Activated CD8-positive, alpha-beta memory T cell treated with anti-CD3 and anti-CD28 coated beads, Interleukin-2, amount 10 ng/mL, durations not matched to agents 7 days and 5 days (primary cell): ENCODE measurements around the gene NLRC5. TPM values are rescaled to one million over a fixed set of nuclear protein-coding genes. Genes with fewer than 3 reads are reported as not detected.

Experiments used
- ATAC-seq: fragments of 150-1000 bp; cut with Tn5 transposase; one replicate; pipeline ENCODE4 v1.10.0; 2021; ENCODE audit warnings: moderate library complexity
- CTCF ChIA-PET: fragments of 350-600 bp; sonication (Branson Sonifier 250); formaldehyde crosslinking; loops from one replicate; lab custom pipeline; 2021; ENCODE audit warnings: antibody characterized with exemption; lab: Charles Lee
- DNase-seq: peaks from one replicate; pipeline ENCODE4 v3.0.0-alpha.2; 2020
- H3K27ac Mint-ChIP-seq: one replicate; pipeline ENCODE4 v1.8.0; 2021; ENCODE audit warnings: mild to moderate bottlenecking, mixed read lengths
- H3K27me3 Mint-ChIP-seq: one replicate; pipeline ENCODE4 v1.8.0; 2021; ENCODE audit warnings: mixed read lengths
- H3K36me3 Mint-ChIP-seq: one replicate; pipeline ENCODE4 v1.8.0; 2021; ENCODE audit warnings: mild to moderate bottlenecking, mixed read lengths
- H3K4me1 Mint-ChIP-seq: one replicate; pipeline ENCODE4 v1.8.0; 2021; ENCODE audit warnings: mixed read lengths
- H3K4me3 Mint-ChIP-seq: one replicate; pipeline ENCODE4 v1.8.0; 2021; ENCODE audit warnings: mild to moderate bottlenecking, moderate library complexity, mixed read lengths
- H3K9me3 Mint-ChIP-seq: one replicate; pipeline ENCODE4 v1.8.0; 2022; ENCODE audit warnings: low read depth, mixed read lengths
- total RNA-seq, 2 experiments: library from RNA; stranded (reverse); gene quantifications; one replicate each; pipeline ENCODE4 v1.2.3, GENCODE V29; 2021

Gene NLRC5
- total RNA-seq, 2 experiments from 2014 or later, result 156 to 287 TPM

- CTCF ChIA-PET, result interaction anchor here (0.7 to 1.8 kb wide), 3 partner anchors 13 to 61 kb away, joined by 3 to 5 read pairs (median 3); no protein-coding TSS in a partner anchor
- Mint-ChIP-seq H3K4me1 (peaks cover 73% of the 10 kb centered on the region), H3K9me3 (no peaks in the 10 kb centered on the region), H3K27ac (no peak overlapping the region), H3K27me3 (no peaks in the 10 kb centered on the region), H3K4me3 (no peak overlapping the region), H3K36me3 (peaks cover 73% of the 10 kb centered on the region)
- ATAC-seq (no peak), DNase-seq (no peak)
Measured at GRCh38 chr16:57025941-57026777, 36.8 kb downstream of the NLRC5 start.

DNA sequence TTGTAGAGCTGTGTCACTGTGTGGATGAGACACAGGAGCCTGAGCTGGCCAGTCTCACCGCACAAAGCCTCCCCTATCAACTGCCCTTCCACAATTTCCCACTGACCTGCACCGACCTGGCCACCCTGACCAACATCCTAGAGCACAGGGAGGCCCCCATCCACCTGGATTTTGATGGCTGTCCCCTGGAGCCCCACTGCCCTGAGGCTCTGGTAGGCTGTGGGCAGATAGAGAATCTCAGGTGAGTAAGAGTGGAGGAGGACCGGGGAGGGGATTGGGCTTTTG, 37.4 kb downstream of the NLRC5 start:
- no peak overlapping the region for H3K4me3 Mint-ChIP-seq
- no peaks in the 10 kb centered on the region for H3K9me3 Mint-ChIP-seq
- peaks cover 73% of the 10 kb centered on the region for H3K36me3 Mint-ChIP-seq
- ATAC-seq (no peak), DNase-seq (no peak)
- H3K27me3 Mint-ChIP-seq, result no peaks in the 10 kb centered on the region
- no peak overlapping the region for H3K27ac Mint-ChIP-seq
- H3K4me1 Mint-ChIP-seq, result peaks cover 72% of the 10 kb centered on the region
- CTCF ChIA-PET, result interaction anchor here (0.7 to 1.8 kb wide), 3 partner anchors 13 to 62 kb away, joined by 3 to 5 read pairs (median 3); no protein-coding TSS in a partner anchor

DNA sequence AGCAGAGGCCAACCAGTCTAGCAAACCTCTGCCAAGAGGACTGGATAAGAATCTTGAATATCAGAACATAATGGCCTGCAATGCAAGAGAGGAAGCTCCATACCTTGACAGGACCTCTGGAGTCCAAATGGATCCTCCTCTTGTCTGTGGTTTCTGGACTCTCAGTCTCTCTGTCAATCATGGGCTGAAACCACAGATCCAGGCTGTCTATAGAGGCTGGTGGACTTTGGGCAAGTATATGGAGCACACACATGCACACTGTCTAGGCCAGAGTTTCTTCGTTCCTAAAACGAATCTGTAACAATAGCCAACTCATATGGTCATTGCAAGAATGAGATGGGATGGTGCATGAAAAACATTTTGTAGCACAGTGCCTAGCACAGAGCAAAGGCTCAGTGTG, 37.7 kb downstream of the NLRC5 start:
- no peaks in the 10 kb centered on the region for H3K27me3 Mint-ChIP-seq
- CTCF ChIA-PET, result interaction anchor here (0.7 to 1.8 kb wide), 5 partner anchors 13 to 62 kb away, joined by 3 to 5 read pairs (median 3); no protein-coding TSS in a partner anchor
- no peak overlapping the region for H3K4me3 Mint-ChIP-seq
- H3K4me1 Mint-ChIP-seq, result peaks cover 68% of the 10 kb centered on the region
- no peaks in the 10 kb centered on the region for H3K9me3 Mint-ChIP-seq
- DNase-seq, result no peak
- peaks cover 73% of the 10 kb centered on the region for H3K36me3 Mint-ChIP-seq
- no peak for ATAC-seq
- peak overlapping the region; percentile 21 for H3K27ac Mint-ChIP-seq

- CTCF ChIA-PET, result interaction anchor here (0.8 to 1.8 kb wide), 4 partner anchors 14 to 64 kb away, joined by 3 to 5 read pairs (median 4); no protein-coding TSS in a partner anchor
- Mint-ChIP-seq H3K27me3 (no peaks in the 10 kb centered on the region), H3K4me3 (no peak overlapping the region), H3K36me3 (peaks cover 67% of the 10 kb centered on the region), H3K9me3 (no peaks in the 10 kb centered on the region), H3K4me1 (peaks cover 60% of the 10 kb centered on the region), H3K27ac (peak overlapping the region; percentile 19)
- no peak for ATAC-seq
- DNase-seq, result no peak
Measured at GRCh38 chr16:57028086-57028485, 38.7 kb downstream of the NLRC5 start.

GRCh38 chr16:57029161-57030160, 40.1 kb downstream of the NLRC5 start:
- H3K4me3 Mint-ChIP-seq, result no peak overlapping the region
- CTCF ChIA-PET, result interaction anchor here (1.6 kb wide), 1 partner anchor 64 kb away, joined by 4 read pairs; no protein-coding TSS in a partner anchor
- ATAC-seq (no peak), DNase-seq (no peak)
- no peak overlapping the region for H3K27ac Mint-ChIP-seq
- H3K4me1 Mint-ChIP-seq, result peaks cover 50% of the 10 kb centered on the region
- H3K36me3 Mint-ChIP-seq, result peaks cover 71% of the 10 kb centered on the region
- H3K9me3 Mint-ChIP-seq, result no peaks in the 10 kb centered on the region
- H3K27me3 Mint-ChIP-seq, result no peaks in the 10 kb centered on the region

DNA sequence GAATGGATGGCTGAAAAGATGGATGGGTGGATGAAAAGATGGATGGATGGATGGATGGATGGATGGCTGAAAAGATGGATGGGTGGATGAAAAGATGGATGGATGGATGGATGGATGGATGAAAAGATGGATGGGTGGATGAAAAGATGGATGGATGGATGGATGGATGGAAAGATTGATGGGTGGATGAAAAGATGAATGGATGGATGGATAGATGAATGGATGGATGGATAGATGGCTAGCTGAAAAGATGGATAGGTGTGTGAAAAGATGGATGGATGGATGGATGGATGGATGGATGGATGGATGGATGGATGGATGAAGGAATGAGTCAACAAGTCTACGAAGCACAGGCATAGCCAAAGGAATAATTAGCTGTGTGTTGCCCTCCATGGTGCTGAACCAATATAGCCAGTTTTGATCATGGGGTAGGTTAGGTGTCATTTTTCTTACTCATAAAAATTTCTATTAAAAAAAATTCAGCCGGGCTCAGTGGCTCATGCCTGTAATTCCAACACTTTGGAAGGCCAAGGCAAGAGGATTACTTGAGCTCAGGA, 41.1 kb downstream of the NLRC5 start:
- CTCF ChIA-PET, result interaction anchor here (0.6 to 1.6 kb wide), 4 partner anchors 9 to 1123 kb away, joined by 3 to 4 read pairs (median 4); no protein-coding TSS in a partner anchor
- peaks cover 74% of the 10 kb centered on the region for H3K36me3 Mint-ChIP-seq
- H3K4me3 Mint-ChIP-seq, result no peak overlapping the region
- ATAC-seq (no peak), DNase-seq (no peak)
- H3K4me1 Mint-ChIP-seq, result peaks cover 50% of the 10 kb centered on the region
- H3K27me3 Mint-ChIP-seq, result no peaks in the 10 kb centered on the region
- no peaks in the 10 kb centered on the region for H3K9me3 Mint-ChIP-seq
- H3K27ac Mint-ChIP-seq, result no peak overlapping the region

DNA sequence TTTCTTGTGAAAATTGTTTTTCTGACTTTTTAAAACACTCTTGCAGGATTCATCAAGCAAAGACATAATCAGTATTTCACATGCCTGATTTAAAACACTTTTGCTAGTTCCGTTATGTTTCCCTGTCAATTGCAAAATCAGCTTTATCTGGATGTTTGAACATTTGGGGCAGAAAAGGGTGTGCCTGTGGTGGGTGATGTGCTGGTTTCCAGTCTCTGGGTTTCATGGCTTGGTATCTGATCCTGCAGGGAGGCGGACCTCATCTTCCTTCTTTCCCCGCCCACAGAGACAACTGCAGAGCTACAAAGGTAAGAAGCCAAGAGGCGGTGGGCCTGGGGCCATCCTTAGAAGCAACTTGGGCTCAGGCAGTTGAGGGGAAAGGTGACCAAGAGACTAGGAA, 41.8 kb downstream of the NLRC5 start:
- no peak for ATAC-seq
- peaks cover 71% of the 10 kb centered on the region for H3K36me3 Mint-ChIP-seq
- CTCF ChIA-PET, result interaction anchor here (1.2 to 1.6 kb wide), 4 partner anchors 8 to 67 kb away, joined by 3 to 4 read pairs (median 4); no protein-coding TSS in a partner anchor
- no peak overlapping the region for H3K4me3 Mint-ChIP-seq
- no peak overlapping the region for H3K27ac Mint-ChIP-seq
- no peak for DNase-seq
- H3K4me1 Mint-ChIP-seq, result peaks cover 57% of the 10 kb centered on the region
- no peaks in the 10 kb centered on the region for H3K27me3 Mint-ChIP-seq
- H3K9me3 Mint-ChIP-seq, result no peaks in the 10 kb centered on the region

- H3K27me3 Mint-ChIP-seq, result no peaks in the 10 kb centered on the region
- no peak for DNase-seq
- H3K4me1 Mint-ChIP-seq, result peaks cover 65% of the 10 kb centered on the region
- no peak overlapping the region for H3K27ac Mint-ChIP-seq
- CTCF ChIA-PET, result interaction anchor here (0.9 to 1.3 kb wide), 2 partner anchors 62 to 68 kb away, joined by 3 to 4 read pairs; no protein-coding TSS in a partner anchor
- no peaks in the 10 kb centered on the region for H3K9me3 Mint-ChIP-seq
- H3K4me3 Mint-ChIP-seq, result no peak overlapping the region
- peaks cover 70% of the 10 kb centered on the region for H3K36me3 Mint-ChIP-seq
- ATAC-seq, result no peak
Measured at GRCh38 chr16:57032346-57032745, 43.0 kb downstream of the NLRC5 start.

DNA sequence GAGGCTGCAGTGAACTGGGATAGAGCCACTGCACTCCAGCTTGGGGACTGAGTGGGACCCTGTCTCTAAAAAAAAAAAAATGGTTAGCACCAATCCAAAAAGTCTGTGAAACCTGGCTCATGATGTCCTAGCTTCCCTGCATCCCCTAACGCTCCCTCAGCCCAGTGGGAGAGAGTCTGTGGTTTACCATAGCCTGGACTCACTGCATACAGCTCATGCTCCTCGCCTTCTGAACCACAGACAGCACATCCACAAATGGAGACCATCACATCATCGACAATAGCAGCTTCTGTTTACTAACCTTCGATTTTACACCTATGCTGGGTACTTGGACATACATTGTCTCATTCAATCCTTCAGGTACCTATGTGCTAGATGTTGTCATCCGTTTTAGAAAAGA, 43.6 kb downstream of the NLRC5 start:
- Mint-ChIP-seq H3K27ac (no peak overlapping the region), H3K27me3 (no peaks in the 10 kb centered on the region), H3K4me1 (peaks cover 64% of the 10 kb centered on the region), H3K36me3 (peaks cover 71% of the 10 kb centered on the region), H3K9me3 (no peaks in the 10 kb centered on the region), H3K4me3 (no peak overlapping the region)
- no peak for DNase-seq
- CTCF ChIA-PET, result interaction anchor here (0.9 to 1.6 kb wide), 2 partner anchors 9 to 69 kb away, joined by 4 to 5 read pairs; no protein-coding TSS in a partner anchor
- no peak for ATAC-seq

DNA sequence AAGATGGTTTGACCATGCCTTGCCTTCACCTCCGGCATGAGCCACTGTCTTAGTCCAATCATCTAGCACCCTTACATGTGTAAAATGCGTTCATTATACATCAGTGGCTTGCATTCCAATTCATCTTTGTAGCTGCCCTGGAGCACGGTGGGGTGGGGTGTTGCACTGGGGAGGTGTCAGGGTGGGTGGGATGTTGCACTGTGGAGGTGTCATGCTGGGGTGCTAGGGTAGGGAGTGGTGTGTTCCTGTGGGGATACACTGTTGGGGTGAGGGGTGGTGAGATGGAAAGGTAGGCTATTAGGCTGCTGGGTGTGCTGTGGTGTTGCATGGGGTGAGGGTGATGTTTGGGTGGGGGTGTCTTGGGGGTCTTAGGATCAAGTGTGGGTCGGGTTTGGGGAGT, 47.0 kb downstream of the NLRC5 start:
- peaks cover 68% of the 10 kb centered on the region for H3K4me1 Mint-ChIP-seq
- H3K27ac Mint-ChIP-seq, result peak overlapping the region; percentile 97
- CTCF ChIA-PET, result interaction anchor here (0.6 to 7.0 kb wide), 3 partner anchors 13 to 142 kb away, joined by 3 to 74 read pairs (median 4); no protein-coding TSS in a partner anchor
- ATAC-seq (no peak), DNase-seq (no peak)
- H3K4me3 Mint-ChIP-seq, result no peak overlapping the region
- H3K27me3 Mint-ChIP-seq, result no peaks in the 10 kb centered on the region
- H3K36me3 Mint-ChIP-seq, result peaks cover 73% of the 10 kb centered on the region
- no peaks in the 10 kb centered on the region for H3K9me3 Mint-ChIP-seq

GRCh38 chr16:57036945-57037344, 47.6 kb downstream of the NLRC5 start:
- peak overlapping the region; percentile 97 for H3K27ac Mint-ChIP-seq
- H3K27me3 Mint-ChIP-seq, result no peaks in the 10 kb centered on the region
- peaks cover 68% of the 10 kb centered on the region for H3K36me3 Mint-ChIP-seq
- H3K4me1 Mint-ChIP-seq, result peaks cover 70% of the 10 kb centered on the region
- CTCF ChIA-PET, result interaction anchor here (1.0 to 7.0 kb wide), 2 partner anchors 14 to 71 kb away, joined by 4 to 74 read pairs; no protein-coding TSS in a partner anchor
- H3K9me3 Mint-ChIP-seq, result no peaks in the 10 kb centered on the region
- no peak for ATAC-seq
- H3K4me3 Mint-ChIP-seq, result no peak overlapping the region
- DNase-seq, result no peak

GRCh38 chr16:57038166-57038565, 48.8 kb downstream of the NLRC5 start:
- H3K36me3 Mint-ChIP-seq, result peaks cover 74% of the 10 kb centered on the region

More at GRCh38 chr16:57038166-57038565, 48.8 kb downstream of the NLRC5 start:
- CTCF ChIA-PET, result interaction anchor here (0.9 to 7.0 kb wide), 5 partner anchors 30 to 72 kb away, joined by 3 to 74 read pairs (median 4); partner anchors contain the start of gene NLRC5
- no peak for ATAC-seq
- Mint-ChIP-seq H3K4me3 (no peak overlapping the region), H3K27me3 (no peaks in the 10 kb centered on the region), H3K27ac (peak overlapping the region; percentile 97), H3K9me3 (no peaks in the 10 kb centered on the region), H3K4me1 (peaks cover 80% of the 10 kb centered on the region)
- no peak for DNase-seq
